DOHH2 (cell line): ENCODE results near the gene ACAN.

ENCODE experiments used
- H3F3A ChIP-seq: fragments of 200-600 bp; sonication (generic), shearing (Covaris generic); 2 replicates; pipeline ENCODE4 v1.6.0; 2016; ENCODE audit warnings: antibody characterized with exemption, mild to moderate bottlenecking; ENCODE audit not compliant: control insufficient read depth, insufficient read depth
- H3K27ac ChIP-seq: fragments of 200-600 bp; sonication (generic); 2 replicates; pipeline ENCODE4 v1.5.1; 2014; ENCODE audit warnings: low read depth, mild to moderate bottlenecking, low read length, moderate library complexity
- H3K27me3 ChIP-seq: fragments of 200-600 bp; sonication (generic); 2 replicates; pipeline ENCODE4 v1.6.1; 2014; ENCODE audit warnings: mild to moderate bottlenecking, low read length, mixed read lengths; ENCODE audit not compliant: control insufficient read depth
- H3K36me3 ChIP-seq: fragments of 200-600 bp; sonication (generic); 2 replicates; pipeline ENCODE4 v1.6.1; 2014; ENCODE audit warnings: mild to moderate bottlenecking, low read length, moderate library complexity, mixed read lengths; ENCODE audit not compliant: control insufficient read depth
- H3K4me1 ChIP-seq: fragments of 200-600 bp; sonication (generic); 2 replicates; pipeline ENCODE4 v1.6.1; 2014; ENCODE audit warnings: mild to moderate bottlenecking, low read length, mixed read lengths; ENCODE audit not compliant: control insufficient read depth
- H3K4me2 ChIP-seq: fragments of 200-600 bp; sonication (generic); 2 replicates; pipeline ENCODE4 v1.6.0; 2014; ENCODE audit warnings: mild to moderate bottlenecking, low read length, moderate library complexity
- H3K4me3 ChIP-seq: fragments of 200-600 bp; sonication (generic); 2 replicates; pipeline ENCODE4 v1.5.1; 2014; ENCODE audit warnings: mild to moderate bottlenecking, low read length, mixed read lengths
- H3K79me2 ChIP-seq: fragments of 200-600 bp; sonication (generic); 2 replicates; pipeline ENCODE4 v1.6.1; 2014; ENCODE audit warnings: mild to moderate bottlenecking, low read length, mixed read lengths; ENCODE audit not compliant: control insufficient read depth
- H3K9me2 ChIP-seq: fragments of 200-600 bp; sonication (generic); replicated peaks from 2 replicates; pipeline ENCODE4 v1.6.1; 2014; ENCODE audit warnings: mild to moderate bottlenecking, low read length, mixed read lengths; ENCODE audit not compliant: control insufficient read depth
- H3K9me3 ChIP-seq: fragments of 200-600 bp; sonication (generic); 2 replicates; pipeline ENCODE4 v1.6.1; 2014; ENCODE audit warnings: antibody characterized with exemption, low read length, mixed read lengths; ENCODE audit not compliant: control insufficient read depth, insufficient read depth
- H4K20me1 ChIP-seq: fragments of 200-600 bp; sonication (generic); 2 replicates; pipeline ENCODE4 v1.6.0; 2014; ENCODE audit warnings: low read depth, mild to moderate bottlenecking, antibody characterized with exemption, low read length, moderate library complexity; ENCODE audit not compliant: control insufficient read depth, insufficient read depth
- EZH2phosphoT487 ChIP-seq: fragments of 200-600 bp; sonication (generic); IDR thresholded peaks from 2 replicates; pipeline ENCODE4 v1.6.1; 2017; ENCODE audit warnings: borderline replicate concordance, mild to moderate bottlenecking, antibody characterized with exemption, low read length, moderate library complexity, mixed read lengths
- TF ChIP-seq, protein P1 (sequence below): fragments of 200-600 bp; sonication (generic); IDR thresholded peaks from one replicate; pipeline ENCODE4 v1.5.1; 2014; ENCODE audit warnings: antibody characterized with exemption, mild to moderate bottlenecking, low read depth, low read length; ENCODE audit not compliant: poor library complexity, severe bottlenecking

Gene ACAN

DNA sequence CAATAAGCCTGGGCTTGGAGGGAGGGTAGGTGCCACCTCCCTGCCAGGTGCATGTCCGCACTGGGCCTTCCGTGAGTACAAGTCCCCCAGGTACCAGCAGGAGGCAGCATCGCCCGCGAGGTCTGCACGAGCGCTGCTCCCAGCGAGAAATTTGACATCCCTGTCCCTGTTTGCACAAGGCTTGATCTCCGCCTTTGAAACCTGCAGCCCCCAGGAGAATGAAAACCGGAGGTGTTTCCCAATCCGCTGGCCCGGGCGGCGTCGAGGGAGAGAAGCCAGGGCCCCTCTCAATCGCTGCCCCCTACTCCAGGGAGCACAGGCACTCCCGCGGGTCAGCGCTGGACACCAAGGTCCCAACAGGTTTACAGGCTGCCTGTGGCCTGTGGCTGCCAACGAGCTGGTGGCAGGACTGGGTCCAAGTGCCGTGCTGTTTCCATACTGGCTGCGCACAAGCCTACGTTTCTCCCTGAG lies 91.1 kb downstream of the ACAN start:
- no peak overlapping the region for H3K4me2 ChIP-seq
- H3K4me1 ChIP-seq: peaks cover 9% of the 10 kb centered on the region; the same call in 1 of the 2 replicates
- TF ChIP-seq, protein P1, sequence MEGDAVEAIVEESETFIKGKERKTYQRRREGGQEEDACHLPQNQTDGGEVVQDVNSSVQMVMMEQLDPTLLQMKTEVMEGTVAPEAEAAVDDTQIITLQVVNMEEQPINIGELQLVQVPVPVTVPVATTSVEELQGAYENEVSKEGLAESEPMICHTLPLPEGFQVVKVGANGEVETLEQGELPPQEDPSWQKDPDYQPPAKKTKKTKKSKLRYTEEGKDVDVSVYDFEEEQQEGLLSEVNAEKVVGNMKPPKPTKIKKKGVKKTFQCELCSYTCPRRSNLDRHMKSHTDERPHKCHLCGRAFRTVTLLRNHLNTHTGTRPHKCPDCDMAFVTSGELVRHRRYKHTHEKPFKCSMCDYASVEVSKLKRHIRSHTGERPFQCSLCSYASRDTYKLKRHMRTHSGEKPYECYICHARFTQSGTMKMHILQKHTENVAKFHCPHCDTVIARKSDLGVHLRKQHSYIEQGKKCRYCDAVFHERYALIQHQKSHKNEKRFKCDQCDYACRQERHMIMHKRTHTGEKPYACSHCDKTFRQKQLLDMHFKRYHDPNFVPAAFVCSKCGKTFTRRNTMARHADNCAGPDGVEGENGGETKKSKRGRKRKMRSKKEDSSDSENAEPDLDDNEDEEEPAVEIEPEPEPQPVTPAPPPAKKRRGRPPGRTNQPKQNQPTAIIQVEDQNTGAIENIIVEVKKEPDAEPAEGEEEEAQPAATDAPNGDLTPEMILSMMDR: peak; percentile 70
- TF ChIP-seq EZH2phosphoT487: no peak
- no peak overlapping the region for H3K4me3 ChIP-seq
- H3K9me2 ChIP-seq: no peaks in the 10 kb centered on the region
- H3K36me3 ChIP-seq: no peaks in the 10 kb centered on the region
- no peaks in the 10 kb centered on the region for H4K20me1 ChIP-seq
- H3K27ac ChIP-seq: no peak overlapping the region
- peaks cover 34% of the 10 kb centered on the region for H3K27me3 ChIP-seq
- H3K79me2 ChIP-seq: no peaks in the 10 kb centered on the region
- no peaks in the 10 kb centered on the region for H3F3A ChIP-seq
- H3K9me3 ChIP-seq: no peaks in the 10 kb centered on the region

GRCh38 chr15:88894819-88895767 lies 91.9 kb downstream of the ACAN start, which contains the start of gene HAPLN3:
HAPLN3 (minus strand) TSS chr15:88895544; CDS start chr15:88887298, 8,246 bp downstream.
- peaks cover 34% of the 10 kb centered on the region for H3K27me3 ChIP-seq
- peaks cover 9% of the 10 kb centered on the region; the same call in 1 of the 2 replicates for H3K4me1 ChIP-seq
- no peaks in the 10 kb centered on the region for H3K9me2 ChIP-seq
- peak within 1 kb of the TSS; percentile 66 for H3K4me2 ChIP-seq
- TF ChIP-seq, protein P1: no peak
- 0 out of 2 replicates have a peak, but pooled peaks have one; percentile 59 for TF ChIP-seq EZH2phosphoT487
- H4K20me1 ChIP-seq: no peaks in the 10 kb centered on the region
- no peaks in the 10 kb centered on the region for H3K36me3 ChIP-seq
- H3K9me3 ChIP-seq: no peaks in the 10 kb centered on the region
- H3K27ac ChIP-seq: no peak within 1 kb of the TSS
- H3F3A ChIP-seq: no peaks in the 10 kb centered on the region
- H3K4me3 ChIP-seq: peak within 1 kb of the TSS; percentile 48; the same call in 1 of the 2 replicates
- no peaks in the 10 kb centered on the region for H3K79me2 ChIP-seq

DNA sequence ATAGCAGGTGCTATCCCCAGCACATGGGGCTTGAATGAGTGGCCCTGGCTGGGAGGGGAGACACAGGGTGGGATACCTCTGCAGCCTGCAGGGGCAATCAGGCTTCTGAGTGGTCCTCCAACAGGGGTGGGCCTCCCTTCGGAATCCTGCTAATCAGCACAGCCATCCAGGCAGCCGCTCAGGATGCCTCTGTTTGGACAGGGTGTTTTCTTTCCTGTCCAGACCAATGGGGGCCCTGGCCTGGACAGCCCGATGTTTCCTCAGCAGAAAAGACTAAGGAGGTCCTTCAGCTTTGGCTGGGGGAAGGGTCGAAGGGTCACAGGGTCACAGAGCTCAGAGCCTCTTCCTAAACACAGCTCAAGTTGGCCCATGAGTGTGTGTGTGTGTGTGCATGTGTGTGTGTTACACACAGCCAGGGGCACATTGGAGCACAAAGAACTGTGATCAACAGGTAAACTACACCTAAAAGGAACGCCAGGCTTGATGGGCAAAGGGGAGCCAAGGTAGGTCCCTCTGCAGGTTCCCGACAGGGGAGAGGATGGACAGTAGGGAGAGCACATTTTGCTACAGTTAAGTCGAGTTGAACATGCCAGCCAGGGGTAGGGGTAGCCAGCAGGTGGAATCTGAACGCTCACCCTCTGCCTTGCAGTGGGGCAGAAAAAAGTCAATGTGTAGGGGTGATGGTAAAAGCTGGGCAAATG lies 93.2 kb downstream of the ACAN start:
- Histone ChIP-seq H3K36me3 (no peaks in the 10 kb centered on the region), H3K79me2 (no peaks in the 10 kb centered on the region), H3K4me3 (no peak overlapping the region), H4K20me1 (no peaks in the 10 kb centered on the region), H3K9me2 (no peaks in the 10 kb centered on the region), H3K4me1 (peaks cover 9% of the 10 kb centered on the region; the same call in 1 of the 2 replicates), H3F3A (no peaks in the 10 kb centered on the region), H3K9me3 (no peaks in the 10 kb centered on the region), H3K4me2 (no peak overlapping the region), H3K27me3 (peaks cover 34% of the 10 kb centered on the region), H3K27ac (no peak overlapping the region)
- TF ChIP-seq, protein P1: no peak
- no peak for TF ChIP-seq EZH2phosphoT487
